ENCODE data around the gene TNS1.

DNA sequence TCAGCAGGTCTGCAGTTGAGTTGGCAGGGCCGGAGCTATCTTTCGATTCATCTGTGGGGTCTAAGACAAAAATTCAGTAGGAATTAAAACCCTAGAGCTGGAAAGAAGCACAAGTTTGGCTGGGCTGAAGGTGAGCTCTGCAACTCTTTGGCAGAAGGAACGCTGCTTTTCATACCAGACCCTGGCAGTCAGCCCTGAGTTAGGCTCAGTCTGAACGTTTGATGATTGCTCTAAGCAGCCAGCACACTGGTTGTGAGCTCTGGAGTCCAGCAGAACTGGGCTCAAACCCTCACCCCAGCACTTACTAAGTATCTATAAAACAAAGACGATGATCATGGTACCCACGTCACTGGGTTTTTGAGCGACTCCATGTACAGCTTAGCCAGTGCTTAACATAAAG, 192.5 kb downstream of the TNS1 start:
- no peak for TF ChIP-seq POLR2AphosphoS5 (IDR thresholded peaks at IDR 0.05; ENCODE audit: borderline replicate concordance, low read depth, low read length)
- no peak for TF ChIP-seq EZH2 (IDR thresholded peaks at IDR 0.05)
- TF ChIP-seq FOXP2 (optimal IDR thresholded peaks at IDR 0.05; ENCODE audit: control extremely low read depth, extremely low read length, insufficient read depth) = no peak

Measured in SK-N-MC (cell line).